Measurements from ENCODE around the gene PXDN. TPM values are rescaled to one million over a fixed set of nuclear protein-coding genes. Genes with fewer than 3 reads are reported as not detected.
A peak's percentile ranks its signal among the peaks of the same experiment; 100 is the strongest.

Gene PXDN
- total and polyA plus RNA-seq, 11 donors, result 5.9 to 83.7 (median 28.2) TPM

GRCh38 chr2:1665761-1666505, 78.4 kb downstream of the PXDN start:
- intact Hi-C loops (cut with DNase I), result loop anchor here in 1 of 10 donors (5.0 kb wide), 1 partner anchor 81 kb away; no protein-coding TSS in a partner anchor
- H3K27me3 ChIP-seq, result no peaks in the 10 kb centered on the region
- H3K9me3 ChIP-seq, result no peaks in the 10 kb centered on the region
- no peak for TF ChIP-seq POLR2A (IDR thresholded peaks at IDR 0.05)
- TF ChIP-seq, protein P1, sequence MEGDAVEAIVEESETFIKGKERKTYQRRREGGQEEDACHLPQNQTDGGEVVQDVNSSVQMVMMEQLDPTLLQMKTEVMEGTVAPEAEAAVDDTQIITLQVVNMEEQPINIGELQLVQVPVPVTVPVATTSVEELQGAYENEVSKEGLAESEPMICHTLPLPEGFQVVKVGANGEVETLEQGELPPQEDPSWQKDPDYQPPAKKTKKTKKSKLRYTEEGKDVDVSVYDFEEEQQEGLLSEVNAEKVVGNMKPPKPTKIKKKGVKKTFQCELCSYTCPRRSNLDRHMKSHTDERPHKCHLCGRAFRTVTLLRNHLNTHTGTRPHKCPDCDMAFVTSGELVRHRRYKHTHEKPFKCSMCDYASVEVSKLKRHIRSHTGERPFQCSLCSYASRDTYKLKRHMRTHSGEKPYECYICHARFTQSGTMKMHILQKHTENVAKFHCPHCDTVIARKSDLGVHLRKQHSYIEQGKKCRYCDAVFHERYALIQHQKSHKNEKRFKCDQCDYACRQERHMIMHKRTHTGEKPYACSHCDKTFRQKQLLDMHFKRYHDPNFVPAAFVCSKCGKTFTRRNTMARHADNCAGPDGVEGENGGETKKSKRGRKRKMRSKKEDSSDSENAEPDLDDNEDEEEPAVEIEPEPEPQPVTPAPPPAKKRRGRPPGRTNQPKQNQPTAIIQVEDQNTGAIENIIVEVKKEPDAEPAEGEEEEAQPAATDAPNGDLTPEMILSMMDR (IDR thresholded peaks at IDR 0.05), result no peak
- H3K36me3 ChIP-seq, result peaks cover 0 to 83% (median 54%) of the 10 kb centered on the region in 9 donors
- H3K4me1 ChIP-seq, result no peaks in the 10 kb centered on the region
- no peak overlapping the region for H3K27ac ChIP-seq
- DNase-seq (peak in 1 of 5 donors; percentile 49), ATAC-seq (no peak)
- WGBS, 4 donors, result 92 to 96% (median 94%) methylated on average over 29 of the region's 29 CpGs
- no peak overlapping the region for H3K4me3 ChIP-seq

GRCh38 chr2:1664698-1665097, 79.6 kb downstream of the PXDN start:
- H3K27me3 ChIP-seq, result no peaks in the 10 kb centered on the region
- WGBS, 4 donors, result 74 to 95% (median 79%) methylated on average over 17 to 18 of the region's 18 CpGs
- peak in 1 of 5 donors; percentile 39 for DNase-seq
- no peaks in the 10 kb centered on the region for H3K4me1 ChIP-seq
- peaks cover 0 to 83% (median 66%) of the 10 kb centered on the region in 9 donors for H3K36me3 ChIP-seq
- no peaks in the 10 kb centered on the region for H3K9me3 ChIP-seq
- intact Hi-C loops (cut with DNase I), result loop anchor here in 1 of 10 donors (5.0 kb wide), 1 partner anchor 83 kb away; no protein-coding TSS in a partner anchor
- H3K4me3 ChIP-seq, result no peak overlapping the region
- TF ChIP-seq, protein P1 (IDR thresholded peaks at IDR 0.05), result no peak
- no peak for TF ChIP-seq POLR2A (IDR thresholded peaks at IDR 0.05)
- ATAC-seq, result peak in 1 of 4 donors; percentile 20
- H3K27ac ChIP-seq, result no peak overlapping the region

- ATAC-seq, result no peak
- 78 to 80% (median 79%) methylated on average over 9 of the region's 9 CpGs for WGBS, 4 donors
These were observed 80.2 kb downstream of the PXDN start for GRCh38 chr2:1664076-1664605.

GRCh38 chr2:1663621-1664020, 80.7 kb downstream of the PXDN start:
- H3K36me3 ChIP-seq, result peaks cover 0 to 84% (median 66%) of the 10 kb centered on the region in 9 donors
- 90 to 95% (median 93%) methylated on average over 14 to 16 of the region's 16 CpGs for WGBS, 4 donors

More at GRCh38 chr2:1664076-1664605, 80.2 kb downstream of the PXDN start:
- no peak for TF ChIP-seq POLR2A (IDR thresholded peaks at IDR 0.05)
- TF ChIP-seq, protein P1 (IDR thresholded peaks at IDR 0.05), result no peak
- Histone ChIP-seq H3K36me3 (peaks cover 0 to 83% (median 66%) of the 10 kb centered on the region in 9 donors), H3K9me3 (no peaks in the 10 kb centered on the region), H3K4me1 (no peaks in the 10 kb centered on the region), H3K27ac (no peak overlapping the region), H3K27me3 (no peaks in the 10 kb centered on the region), H3K4me3 (no peak overlapping the region)
- DNase-seq, result no peak
- intact Hi-C loops (cut with DNase I), result no loop called here

More at GRCh38 chr2:1663621-1664020, 80.7 kb downstream of the PXDN start:
- DNase-seq (peak in 1 of 5 donors; percentile 53), ATAC-seq (no peak)
- Histone ChIP-seq H3K4me3 (no peak overlapping the region), H3K4me1 (no peaks in the 10 kb centered on the region), H3K9me3 (no peaks in the 10 kb centered on the region), H3K27ac (no peak overlapping the region), H3K27me3 (no peaks in the 10 kb centered on the region)
- intact Hi-C loops (cut with DNase I), result no loop called here
- TF ChIP-seq POLR2A (IDR thresholded peaks at IDR 0.05), result no peak
- TF ChIP-seq, protein P1 (IDR thresholded peaks at IDR 0.05), result no peak

Measured in heart left ventricle (tissue), 16 donors.